Heart right ventricle (tissue), 16 donors: Measurements from ENCODE around the gene VDR. TPM values are rescaled to one million over a fixed set of nuclear protein-coding genes. Genes with fewer than 3 reads are reported as not detected.
"Not testable (repeated sequence)": the region's sequence is repeated elsewhere in the genome, so short reads cannot be mapped to it uniquely, and the experiment has no call there.

Source experiments
- ATAC-seq, 8 donors: fragments of 200-7000 bp; cut with Tn5 transposase; one replicate each; pipeline ENCODE4 v1.9.1; 2020; ENCODE audit warnings: mild to moderate bottlenecking in 8 of 8, moderate library complexity in 8 of 8, moderate number of reproducible peaks in 1 of 8
- DNase-seq, 2 donors: peaks; one replicate each; pipeline ENCODE4 v3.0.0-alpha.2; 2020
- H3K27ac ChIP-seq, 10 donors: fragments of 200-600 bp; sonication (generic) in 2 of 10; one replicate each; pipeline versions ENCODE4 v1.5.0 to v1.8.0; 2020 to 2022; ENCODE audit warnings: mild to moderate bottlenecking in 3 of 10
- H3K27me3 ChIP-seq, 7 donors: fragments of 200-600 bp; one replicate each; pipeline ENCODE4 v1.8.0; 2021 to 2022; ENCODE audit warnings: mild to moderate bottlenecking in 2 of 7
- H3K36me3 ChIP-seq, 9 donors: fragments of 200-600 bp; sonication (generic) in 1 of 9; one replicate each; pipeline versions ENCODE4 v1.5.0 to v1.8.0; 2020 to 2022; ENCODE audit warnings: mild to moderate bottlenecking in 2 of 9
- H3K4me1 ChIP-seq, 9 donors: fragments of 200-600 bp; sonication (generic) in 1 of 9; one replicate each; pipeline versions ENCODE4 v1.5.0 to v1.8.0; 2020 to 2022; ENCODE audit warnings: mild to moderate bottlenecking in 4 of 9
- H3K4me3 ChIP-seq, 10 donors: fragments of 200-600 bp; sonication (generic) in 2 of 10; one replicate each; pipeline versions ENCODE4 v1.5.0 to v1.8.0; 2020 to 2022; ENCODE audit warnings: mild to moderate bottlenecking in 7 of 10, moderate library complexity in 2 of 10
- H3K9me3 ChIP-seq, 11 donors: fragments of 200-600 bp in 10 of 11; sonication (generic) in 2 of 11; one replicate each; pipeline versions ENCODE4 v1.5.0 to v1.8.0; 2013 to 2022; ENCODE audit warnings: mild to moderate bottlenecking in 2 of 11, control low read depth in 1 of 11, moderate library complexity in 1 of 11
- WGBS, 2 donors: extraction: QIAGEN DNeasy Blood & Tissue Kit; methylation state at CpG; one replicate each; pipeline ENCODE4 v1.1.7; 2013; ENCODE audit warnings: inconsistent platforms in 1 of 2; 5-methylcytosine and 5-hydroxymethylcytosine counted together
- intact Hi-C, 10 donors: fragments of 100-400 bp; cut with DNase I; formaldehyde crosslinking; loops; one replicate each; pipeline versions ENCODE4 v1.11.1 to v1.14.2; 2022
- polyA plus RNA-seq, 2 donors: library from polyadenylated mRNA; stranded (reverse); fragments of 200-250 nt; gene quantifications; one replicate each; pipeline ENCODE4 v1.2.3, GENCODE V29; 2013
- total RNA-seq, 10 donors: library from RNA; stranded (reverse); fragmentation: NEBNext Ultra II Directional in 3 of 10; extraction: Animal tissue kit (Norgen Biotek cat#: 25700) in 3 of 10; gene quantifications; one replicate each; pipeline versions ENCODE4 v1.2.1 to v1.2.4, GENCODE V29; 2021 to 2023
- TF ChIP-seq, protein P1 (sequence below), 9 donors: fragments of 200-600 bp; sonication (generic) in 2 of 9; IDR thresholded peaks; one replicate each; pipeline versions ENCODE4 v1.5.0 to v1.8.0; 2021 to 2022; ENCODE audit warnings: antibody characterized with exemption in 9 of 9, mild to moderate bottlenecking in 5 of 9, moderate library complexity in 1 of 9
- donor health status: Arrhythmogenic right ventricular cardiomyopathy.
- donor health status: ischemic (EF 13 %, LVEDD 7.1; RV severe dilation, severe dysfunction).
- donor health status: healthy with polysubstance abuse.
- donor health status: DM: no; HTN: yes; CAD: no.
- donor health status: DM: no; HTN: no; CAD: no.
- donor health status: ischemic (EF 25% LVEDD 6.9; RV normal size, moderate dysfunction).
- donor health status: ischemic (EF 25% LVEDD 5.7; RV mildly dilated, moderate dysfunction).
- donor health status: healthy.
- donor health status: DM: yes; HTN: yes; CAD: no.
- donor health status: Ischemic cardiomyopathy.
- donor health status: ischemic (EF 35%, LVEDD 5.7; RV mildly dilated, moderate dysfunction).
- donor health status: nonischemic (EF 11% LVEDD 7.7; RV severe dilation, severe dysfunction).
- donor health status: DM: yes; HTN: yes; CAD: no.
- donor health status: PGD.
- donor health status: ischemic (EF 29% LVEDD 5.4; RV normal size, mild dysfunction).
- donor health status: nonischemic (EF 23%, LVEDD 6.1; RV moderate dilation, normal function).

The VDR gene
- total and polyA plus RNA-seq, 12 donors = 0.08 to 3.0 (median 0.31) TPM

DNA sequence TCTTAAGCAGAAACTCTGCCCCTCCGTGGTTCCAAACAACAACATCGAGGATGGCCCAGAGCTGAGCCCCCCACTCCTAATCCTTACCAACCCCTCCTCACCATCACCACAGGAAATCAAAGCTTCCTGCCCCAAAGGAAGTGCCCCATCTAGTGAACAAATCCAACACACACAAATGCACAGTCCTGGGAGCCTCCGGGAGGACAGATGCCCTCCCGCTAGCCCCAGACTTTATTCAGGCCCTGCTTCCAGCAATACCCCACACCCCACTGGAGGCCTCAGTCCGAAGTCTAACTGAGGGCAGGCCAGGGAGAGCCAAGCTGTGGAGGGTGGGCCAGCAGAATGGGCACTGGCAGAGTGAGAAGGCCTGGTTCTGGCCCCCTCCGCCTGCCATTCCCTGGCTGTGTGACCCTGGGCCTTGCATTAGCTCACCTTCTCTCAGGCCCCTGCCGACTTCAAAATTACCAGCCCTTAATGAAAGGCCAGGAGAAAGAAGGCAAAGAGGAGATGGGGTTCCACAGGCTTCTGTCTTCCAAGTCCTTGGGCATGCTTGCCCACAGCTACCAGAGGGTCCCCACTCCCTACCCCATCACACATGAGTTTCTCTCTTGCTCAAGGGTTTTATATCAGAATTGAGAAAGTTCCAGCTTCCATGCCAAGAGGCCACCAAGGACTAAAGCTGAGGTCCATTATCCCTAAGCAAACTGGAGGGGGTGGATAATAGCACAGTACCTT is 87.4 kb downstream of the VDR start:
- 24 to 30% methylated on average over 7 of the region's 7 CpGs for WGBS, 2 donors

DNA sequence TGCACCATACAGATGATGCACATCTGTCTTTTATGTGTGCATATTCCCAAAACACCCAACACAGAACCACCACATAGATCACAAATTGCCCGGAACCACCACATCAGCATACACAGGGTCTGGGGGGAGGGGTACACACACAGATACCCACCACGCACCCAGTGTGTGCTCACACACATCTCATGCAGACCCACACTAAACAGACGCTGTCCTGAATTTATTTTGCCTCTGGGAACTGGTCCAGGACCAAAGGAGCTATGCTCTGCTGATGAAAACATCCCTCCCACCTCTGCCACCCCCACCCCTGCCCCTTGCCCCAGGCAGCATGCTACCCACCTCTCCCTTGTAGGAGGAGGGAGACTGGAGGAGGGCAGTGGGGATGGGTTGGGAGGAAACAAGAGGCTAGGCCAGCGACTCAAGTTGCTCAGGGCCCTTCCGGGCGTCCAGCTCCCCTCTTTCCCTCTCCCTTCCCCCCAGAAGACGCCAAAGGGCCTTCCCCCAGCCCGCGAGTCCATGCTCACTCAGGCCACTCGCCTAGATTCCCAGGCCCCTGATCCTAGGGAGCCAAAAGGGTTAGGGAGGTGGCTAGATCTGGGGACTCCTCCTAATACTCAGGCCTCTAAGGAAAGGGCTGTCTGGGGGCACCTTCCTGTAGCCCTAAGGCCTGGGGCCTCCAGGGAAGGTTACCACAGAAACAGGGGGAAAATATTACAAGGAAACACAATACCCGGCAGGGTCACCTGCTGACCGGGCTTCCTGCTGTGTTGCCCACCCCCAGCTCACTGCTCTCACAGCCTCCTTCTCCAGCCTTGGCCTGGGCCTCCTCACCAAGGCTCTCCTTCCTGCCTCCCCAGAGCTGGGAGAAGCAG is 88.2 kb downstream of the VDR start:
- peak in 3 of 8 donors; percentile 1 to 4 (median 2) for ATAC-seq
- intact Hi-C loops = loop anchor here in 1 of 10 donors (5.0 kb wide), 1 partner anchor 34 kb away; no protein-coding TSS in a partner anchor
- peaks cover 44 to 91% (median 84%) of the 10 kb centered on the region in 9 donors for H3K4me1 ChIP-seq
- peak in 1 of 2 donors; percentile 65 for DNase-seq
- WGBS, 2 donors = 18 to 21% methylated on average over 12 of the region's 12 CpGs
- H3K27ac ChIP-seq = peak overlapping the region; percentile 55 to 100 (median 99)
- H3K9me3 ChIP-seq = no peaks in the 10 kb centered on the region
- TF ChIP-seq, protein P1, sequence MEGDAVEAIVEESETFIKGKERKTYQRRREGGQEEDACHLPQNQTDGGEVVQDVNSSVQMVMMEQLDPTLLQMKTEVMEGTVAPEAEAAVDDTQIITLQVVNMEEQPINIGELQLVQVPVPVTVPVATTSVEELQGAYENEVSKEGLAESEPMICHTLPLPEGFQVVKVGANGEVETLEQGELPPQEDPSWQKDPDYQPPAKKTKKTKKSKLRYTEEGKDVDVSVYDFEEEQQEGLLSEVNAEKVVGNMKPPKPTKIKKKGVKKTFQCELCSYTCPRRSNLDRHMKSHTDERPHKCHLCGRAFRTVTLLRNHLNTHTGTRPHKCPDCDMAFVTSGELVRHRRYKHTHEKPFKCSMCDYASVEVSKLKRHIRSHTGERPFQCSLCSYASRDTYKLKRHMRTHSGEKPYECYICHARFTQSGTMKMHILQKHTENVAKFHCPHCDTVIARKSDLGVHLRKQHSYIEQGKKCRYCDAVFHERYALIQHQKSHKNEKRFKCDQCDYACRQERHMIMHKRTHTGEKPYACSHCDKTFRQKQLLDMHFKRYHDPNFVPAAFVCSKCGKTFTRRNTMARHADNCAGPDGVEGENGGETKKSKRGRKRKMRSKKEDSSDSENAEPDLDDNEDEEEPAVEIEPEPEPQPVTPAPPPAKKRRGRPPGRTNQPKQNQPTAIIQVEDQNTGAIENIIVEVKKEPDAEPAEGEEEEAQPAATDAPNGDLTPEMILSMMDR (IDR thresholded peaks at IDR 0.05) = no peak
- no peaks in the 10 kb centered on the region for H3K27me3 ChIP-seq
- peak overlapping the region in 9 of 10 donors; percentile 25 to 89 (median 82) for H3K4me3 ChIP-seq
- peaks cover 0 to 25% (median 0%) of the 10 kb centered on the region in 9 donors for H3K36me3 ChIP-seq

More for the DNA sequence above, 87.4 kb downstream of the VDR start:
- H3K4me3 ChIP-seq = peak overlapping the region in 9 of 10 donors; percentile 25 to 89 (median 82)
- DNase-seq = no peak
- intact Hi-C loops = loop anchor here in 2 of 10 donors (2.0 to 5.0 kb wide), 2 partner anchors 19 to 35 kb away; no protein-coding TSS in a partner anchor
- H3K9me3 ChIP-seq = no peaks in the 10 kb centered on the region
- H3K36me3 ChIP-seq = peaks cover 0 to 25% (median 0%) of the 10 kb centered on the region in 9 donors
- no peaks in the 10 kb centered on the region for H3K27me3 ChIP-seq
- peak overlapping the region; percentile 55 to 100 (median 99) for H3K27ac ChIP-seq
- peaks cover 47 to 91% (median 84%) of the 10 kb centered on the region in 9 donors for H3K4me1 ChIP-seq
- ATAC-seq = no peak
- TF ChIP-seq, protein P1 (IDR thresholded peaks at IDR 0.05) = peak in 6 of 9 donors; percentile 15 to 47 (median 36)

DNA sequence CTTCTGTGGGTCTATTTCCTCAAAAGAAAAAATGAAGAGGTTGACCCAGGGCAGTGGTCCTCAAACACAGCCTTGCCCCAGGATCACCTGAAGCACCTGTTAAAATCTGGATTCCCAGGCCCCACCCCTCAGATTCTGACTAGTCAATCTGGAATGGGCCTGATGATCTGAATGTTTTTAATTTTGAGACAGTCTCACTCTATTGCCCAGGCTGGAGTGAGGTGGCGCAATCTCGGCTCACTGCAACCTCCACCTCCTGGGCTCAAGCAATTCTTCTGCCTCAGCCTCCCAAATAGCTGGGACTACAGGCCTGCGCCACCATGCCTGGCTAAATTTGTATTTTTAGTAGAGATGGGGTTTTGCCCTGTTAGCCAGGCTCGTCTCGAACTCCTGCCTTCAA is 89.3 kb downstream of the VDR start:
- H3K4me1 ChIP-seq = peaks cover 48 to 91% (median 86%) of the 10 kb centered on the region in 9 donors
- DNase-seq = not testable (repeated sequence)
- 79 to 88% methylated on average over 5 of the region's 5 CpGs for WGBS, 2 donors

DNA sequence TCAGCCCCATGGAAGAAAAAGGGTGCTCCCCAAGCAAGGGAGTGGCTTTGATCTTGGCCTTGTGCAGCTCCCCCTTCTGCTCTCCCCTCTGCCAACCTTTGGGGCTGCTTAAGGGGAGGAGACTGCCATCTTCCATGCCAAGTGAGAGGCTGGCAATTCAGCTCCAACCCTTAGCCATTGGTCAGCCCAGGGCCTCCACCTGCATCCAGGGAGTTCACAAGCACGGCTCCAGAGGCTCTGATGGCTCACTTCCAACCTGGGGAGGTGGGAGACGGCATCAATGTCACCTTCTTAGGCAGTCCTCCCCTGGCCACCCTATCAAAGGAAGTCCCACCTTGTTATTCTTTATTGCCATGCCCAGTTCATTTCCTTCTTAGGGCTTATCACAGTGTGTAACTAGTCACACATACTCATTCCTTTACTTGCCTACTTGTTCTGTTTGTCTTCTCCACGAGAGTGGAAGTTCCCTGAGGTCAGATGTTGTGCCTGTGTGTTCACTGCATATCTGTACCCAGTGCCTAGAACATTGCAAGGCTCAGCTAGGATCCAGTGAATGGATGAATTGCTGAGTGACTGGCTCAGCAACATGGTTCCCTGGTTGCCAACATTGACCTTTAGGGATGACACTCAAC is 90.1 kb downstream of the VDR start:
- peaks cover 0 to 25% (median 0%) of the 10 kb centered on the region in 9 donors for H3K36me3 ChIP-seq
- H3K4me1 ChIP-seq = peaks cover 55 to 94% (median 93%) of the 10 kb centered on the region in 9 donors
- TF ChIP-seq, protein P1 (IDR thresholded peaks at IDR 0.05) = no peak
- 44 to 60% methylated on average over 3 of the region's 3 CpGs for WGBS, 2 donors
- peak overlapping the region; percentile 93 to 100 (median 98) for H3K27ac ChIP-seq
- ATAC-seq (no peak), DNase-seq (no peak)
- H3K27me3 ChIP-seq = no peaks in the 10 kb centered on the region
- intact Hi-C loops = loop anchor here in 1 of 10 donors (5.0 kb wide), 1 partner anchor 32 kb away; no protein-coding TSS in a partner anchor
- no peaks in the 10 kb centered on the region for H3K9me3 ChIP-seq
- H3K4me3 ChIP-seq = peak overlapping the region in 5 of 10 donors; percentile 20 to 55 (median 52)

More for the DNA sequence above, 89.3 kb downstream of the VDR start:
- H3K27me3 ChIP-seq, H3K9me3 ChIP-seq, ATAC-seq: not testable (repeated sequence)
- intact Hi-C loops = loop anchor here in 1 of 10 donors (5.0 kb wide), 1 partner anchor 33 kb away; no protein-coding TSS in a partner anchor
- Histone ChIP-seq H3K36me3 (peaks cover 0 to 25% (median 0%) of the 10 kb centered on the region in 9 donors), H3K4me3 (peak overlapping the region in 2 of 10 donors; percentile 61 to 87), H3K27ac (peak overlapping the region in 9 of 10 donors; percentile 94 to 100 (median 99))
